Gastrocnemius medialis (tissue), 4 donors: ENCODE data around the gene SLC17A5. TPM values are rescaled to one million over a fixed set of nuclear protein-coding genes. Genes with fewer than 3 reads are reported as not detected.
"Not testable (repeated sequence)": the region's sequence is repeated elsewhere in the genome, so short reads cannot be mapped to it uniquely, and the experiment has no call there.

Experiments used
- ATAC-seq, 2 donors: fragments of 150-250 bp; one replicate each; pipeline ENCODE4 v1.9.1; 2016
- DNase-seq, 2 donors: peaks; one replicate each; pipeline ENCODE4 v3.0.0-alpha.2; 2019
- H3K27ac ChIP-seq, 4 donors: fragments of 200-600 bp; sonication (generic); 1 replicate in 1 of 4; 2 replicates in 3 of 4; pipeline ENCODE4 v1.5.1; 2016 to 2018; ENCODE audit warnings: mild to moderate bottlenecking in 2 of 4, moderate library complexity in 1 of 4
- H3K27me3 ChIP-seq, 3 donors: fragments of 200-600 bp; sonication (generic) in 2 of 3; 1 replicate in 1 of 3; 2 replicates in 2 of 3; pipeline versions ENCODE4 v1.5.1 to v1.6.0; 2016 to 2019; ENCODE audit warnings: mild to moderate bottlenecking in 1 of 3, moderate library complexity in 1 of 3
- H3K36me3 ChIP-seq, 2 donors: fragments of 200-600 bp; sonication (generic) in 1 of 2; one replicate each; pipeline ENCODE4 v1.5.1; 2017 to 2018
- H3K4me1 ChIP-seq, 2 donors: fragments of 200-600 bp; sonication (generic) in 1 of 2; one replicate each; pipeline ENCODE4 v1.5.1; 2016 to 2017; ENCODE audit warnings: mild to moderate bottlenecking in 2 of 2
- H3K4me3 ChIP-seq, 4 donors: fragments of 200-600 bp; sonication (generic) in 3 of 4; 1 replicate in 1 of 4; 2 replicates in 3 of 4; pipeline ENCODE4 v1.5.1; 2016 to 2019; ENCODE audit warnings: mild to moderate bottlenecking in 2 of 4
- H3K9me3 ChIP-seq, 3 donors: fragments of 200-600 bp; sonication (generic) in 2 of 3; 1 replicate in 1 of 3; 2 replicates in 2 of 3; pipeline ENCODE4 v1.5.1; 2016 to 2019
- CTCF ChIP-seq, 5 experiments: fragments of 450-650 bp in 3 of 5; fragments of 200-600 bp in 2 of 5; sonication (generic) in 2 of 5; IDR thresholded peaks in 4 of 5; conservative IDR thresholded peaks in 1 of 5; 1 replicate in 4 of 5; 2 replicates in 1 of 5; pipeline ENCODE4 v1.5.1; 2016 to 2019; ENCODE audit warnings: antibody characterized with exemption in 5 of 5, mild to moderate bottlenecking in 3 of 5, moderate library complexity in 3 of 5
- POLR2A ChIP-seq, 2 donors: fragments of 450-650 bp; IDR thresholded peaks; one replicate each; pipeline ENCODE4 v1.6.1; 2017; ENCODE audit warnings: antibody characterized with exemption in 2 of 2, mild to moderate bottlenecking in 2 of 2, moderate library complexity in 2 of 2
- in situ Hi-C, 4 donors: fragments of 200-750 bp; cut with MboI; loops; one replicate each; pipeline versions ENCODE4 v1.15.0 to v1.8.0; 2017; ENCODE audit warnings: low sequenced_read_pairs in 4 of 4
- intact Hi-C: fragments of 100-400 bp; cut with DNase I; formaldehyde crosslinking; loops from one replicate; pipeline ENCODE4 v1.15.1; 2023; ENCODE audit warnings: low total_unique reads
- total RNA-seq, 4 donors: library from RNA; depleted of rRNA; stranded (reverse); fragments of >200 nt; gene quantifications; one replicate each; pipeline versions ENCODE4 v1.1.0 to v1.2.3, GENCODE V29; 2016

Gene SLC17A5
- total RNA-seq, 4 donors from 2014 or later: 2.6 to 11.5 (median 5.4) TPM

DNA sequence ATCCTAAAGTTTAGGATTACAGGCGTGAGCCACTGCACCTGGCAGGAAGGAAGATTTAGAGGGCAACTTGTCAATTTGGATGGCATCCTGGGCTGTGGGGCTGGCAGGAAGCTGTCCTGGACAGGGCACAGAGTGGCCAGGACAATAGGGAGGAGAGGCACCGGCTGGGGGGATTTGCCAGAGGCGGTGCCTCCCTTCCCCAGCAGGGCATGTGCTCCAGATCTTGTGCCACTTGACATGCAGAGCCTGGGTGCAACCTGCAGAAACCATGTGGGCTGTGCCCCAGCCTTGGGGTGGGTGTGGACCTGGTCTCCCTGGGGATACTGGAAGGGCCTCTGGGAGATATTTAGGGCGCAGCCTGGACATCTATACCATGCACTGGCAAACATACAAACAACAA lies 74.4 kb downstream of the SLC17A5 start:
- Histone ChIP-seq H3K9me3 (no peaks in the 10 kb centered on the region), H3K27me3 (no peaks in the 10 kb centered on the region), H3K27ac (peak overlapping the region; percentile 75 to 85 (median 81)), H3K4me1 (peaks cover 14 to 18% of the 10 kb centered on the region in 2 donors), H3K36me3 (no peaks in the 10 kb centered on the region), H3K4me3 (no peak overlapping the region)
- TF ChIP-seq POLR2A (IDR thresholded peaks at IDR 0.05) (no peak), CTCF (IDR thresholded peaks at IDR 0.05 in 4 of 5, conservative IDR thresholded peaks at IDR 0.05 in 1 of 5) (no peak)
- intact Hi-C loops (no loop called here), in situ Hi-C loops (no loop called here)
- DNase-seq (peak; percentile 19 to 37), ATAC-seq (peak; percentile 28 to 36)

GRCh38 chr6:73577676-73578075 lies 76.1 kb downstream of the SLC17A5 start:
- Histone ChIP-seq H3K4me3 (no peak overlapping the region), H3K4me1 (peaks cover 14 to 18% of the 10 kb centered on the region in 2 donors), H3K27me3 (no peaks in the 10 kb centered on the region), H3K27ac (no peak overlapping the region), H3K9me3 (no peaks in the 10 kb centered on the region), H3K36me3 (no peaks in the 10 kb centered on the region)
- ATAC-seq (no peak), DNase-seq (no peak)
- TF ChIP-seq POLR2A (IDR thresholded peaks at IDR 0.05): no peak
- TF ChIP-seq CTCF (IDR thresholded peaks at IDR 0.05 in 4 of 5, conservative IDR thresholded peaks at IDR 0.05 in 1 of 5): no peak
- in situ Hi-C loops (no loop called here), intact Hi-C loops (no loop called here)

- in situ Hi-C loops: not testable (repeated sequence)
Measured at GRCh38 chr6:73572531-73572930, 81.3 kb downstream of the SLC17A5 start.

GRCh38 chr6:73571218-73572181 lies 82.3 kb downstream of the SLC17A5 start:
- H3K27me3 ChIP-seq, H3K4me1 ChIP-seq, H3K4me3 ChIP-seq, H3K36me3 ChIP-seq, H3K27ac ChIP-seq, in situ Hi-C loops, H3K9me3 ChIP-seq, intact Hi-C loops: not testable (repeated sequence)
- ATAC-seq: peak; percentile 51 to 56
- DNase-seq: peak; percentile 5 to 20

More at GRCh38 chr6:73572531-73572930, 81.3 kb downstream of the SLC17A5 start:
- H3K9me3 ChIP-seq, intact Hi-C loops, H3K4me1 ChIP-seq, ATAC-seq, DNase-seq, H3K27me3 ChIP-seq, H3K36me3 ChIP-seq, H3K4me3 ChIP-seq, H3K27ac ChIP-seq: not testable (repeated sequence)

DNA sequence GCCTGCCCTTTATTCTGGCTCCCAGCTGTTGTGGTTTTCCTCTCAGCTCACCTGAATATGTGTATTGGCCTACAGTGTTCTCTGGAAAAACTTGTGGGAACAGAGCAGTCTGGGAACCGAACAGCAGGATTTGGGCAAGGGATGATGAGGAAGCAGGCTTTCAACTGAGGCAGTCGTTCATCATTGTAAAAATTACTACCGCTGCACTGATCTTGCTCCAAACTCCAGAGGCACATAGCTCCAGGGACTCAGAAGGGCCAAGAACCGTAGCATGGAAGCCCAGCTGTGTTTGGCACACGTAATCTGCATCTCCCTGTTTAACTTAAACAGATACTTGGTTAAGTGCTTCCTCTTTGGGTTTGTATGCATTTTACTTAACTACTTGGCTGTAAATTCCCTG lies 84.7 kb downstream of the SLC17A5 start:
- ATAC-seq (no peak), DNase-seq (no peak)
- Histone ChIP-seq H3K4me3 (no peak overlapping the region), H3K9me3 (no peaks in the 10 kb centered on the region), H3K36me3 (no peaks in the 10 kb centered on the region), H3K4me1 (peaks cover 0 to 3% of the 10 kb centered on the region in 2 donors), H3K27ac (no peak overlapping the region), H3K27me3 (no peaks in the 10 kb centered on the region)
- no peak for TF ChIP-seq POLR2A (IDR thresholded peaks at IDR 0.05)
- no peak for TF ChIP-seq CTCF (IDR thresholded peaks at IDR 0.05 in 4 of 5, conservative IDR thresholded peaks at IDR 0.05 in 1 of 5)
- in situ Hi-C loops (no loop called here), intact Hi-C loops (loop anchor here (5.0 kb wide), 1 partner anchor 47 kb away; the partner anchor contains the start of gene EEF1A1)
